ENCODE results near the gene NECTIN3.

NECTIN3 gene

GRCh38 chr3:111070772-111071256 is 802 bp upstream of the NECTIN3 start:
- H3K27ac ChIP-seq (ENCODE audit: poor library complexity, severe bottlenecking): peak overlapping the region; percentile 63
- no peaks in the 10 kb centered on the region for H3K9me3 ChIP-seq (ENCODE audit: severe bottlenecking)
- H3K36me3 ChIP-seq (ENCODE audit: low read depth): no peaks in the 10 kb centered on the region
- peaks cover 6% of the 10 kb centered on the region for H3K4me1 ChIP-seq (ENCODE audit: insufficient read depth, poor library complexity, severe bottlenecking)
- peak; percentile 79 for DNase-seq (ENCODE audit: low spot score)
- H3K4me3 ChIP-seq (ENCODE audit: severe bottlenecking): peak overlapping the region; percentile 86
- ATAC-seq (ENCODE audit: low read depth): peak; percentile 66
- no peaks in the 10 kb centered on the region for H3K27me3 ChIP-seq (ENCODE audit: insufficient read depth, poor library complexity, severe bottlenecking)
- TF ChIP-seq CTCF (IDR thresholded peaks at IDR 0.05; ENCODE audit: poor library complexity, severe bottlenecking): no peak

- DNase-seq (ENCODE audit: low spot score): no peak
- Histone ChIP-seq H3K27me3 (ENCODE audit: insufficient read depth, poor library complexity, severe bottlenecking) (no peaks in the 10 kb centered on the region), H3K4me3 (ENCODE audit: severe bottlenecking) (peak overlapping the region; percentile 86), H3K4me1 (ENCODE audit: insufficient read depth, poor library complexity, severe bottlenecking) (peaks cover 6% of the 10 kb centered on the region), H3K9me3 (ENCODE audit: severe bottlenecking) (no peaks in the 10 kb centered on the region), H3K36me3 (ENCODE audit: low read depth) (no peaks in the 10 kb centered on the region), H3K27ac (ENCODE audit: poor library complexity, severe bottlenecking) (peak overlapping the region; percentile 63)
- peak; percentile 34 for ATAC-seq (ENCODE audit: low read depth)
- TF ChIP-seq CTCF (IDR thresholded peaks at IDR 0.05; ENCODE audit: poor library complexity, severe bottlenecking): no peak
Measured at GRCh38 chr3:111072031-111072921, 660 bp downstream of the NECTIN3 start.

GRCh38 chr3:111073218-111073617 is 1.6 kb downstream of the NECTIN3 start:
- Histone ChIP-seq H3K27ac (ENCODE audit: poor library complexity, severe bottlenecking) (no peak overlapping the region), H3K4me3 (ENCODE audit: severe bottlenecking) (peak overlapping the region; percentile 86)

GRCh38 chr3:111076732-111077131 is 5.1 kb downstream of the NECTIN3 start:
- peaks cover 15% of the 10 kb centered on the region for H3K4me1 ChIP-seq (ENCODE audit: insufficient read depth, poor library complexity, severe bottlenecking)
- TF ChIP-seq CTCF (IDR thresholded peaks at IDR 0.05; ENCODE audit: poor library complexity, severe bottlenecking): no peak
- H3K27me3 ChIP-seq (ENCODE audit: insufficient read depth, poor library complexity, severe bottlenecking): no peaks in the 10 kb centered on the region
- H3K9me3 ChIP-seq (ENCODE audit: severe bottlenecking): no peaks in the 10 kb centered on the region
- DNase-seq (ENCODE audit: low spot score) (no peak), ATAC-seq (ENCODE audit: low read depth) (no peak)
- no peak overlapping the region for H3K4me3 ChIP-seq (ENCODE audit: severe bottlenecking)
- H3K27ac ChIP-seq (ENCODE audit: poor library complexity, severe bottlenecking): no peak overlapping the region
- H3K36me3 ChIP-seq (ENCODE audit: low read depth): no peaks in the 10 kb centered on the region

More at GRCh38 chr3:111073218-111073617, 1.6 kb downstream of the NECTIN3 start:
- Histone ChIP-seq H3K27me3 (ENCODE audit: insufficient read depth, poor library complexity, severe bottlenecking) (no peaks in the 10 kb centered on the region), H3K9me3 (ENCODE audit: severe bottlenecking) (no peaks in the 10 kb centered on the region), H3K4me1 (ENCODE audit: insufficient read depth, poor library complexity, severe bottlenecking) (peaks cover 6% of the 10 kb centered on the region), H3K36me3 (ENCODE audit: low read depth) (no peaks in the 10 kb centered on the region)
- no peak for ATAC-seq (ENCODE audit: low read depth)
- no peak for TF ChIP-seq CTCF (IDR thresholded peaks at IDR 0.05; ENCODE audit: poor library complexity, severe bottlenecking)
- no peak for DNase-seq (ENCODE audit: low spot score)

GRCh38 chr3:111077369-111077768 is 5.8 kb downstream of the NECTIN3 start:
- Histone ChIP-seq H3K4me3 (ENCODE audit: severe bottlenecking) (no peak overlapping the region), H3K36me3 (ENCODE audit: low read depth) (no peaks in the 10 kb centered on the region), H3K9me3 (ENCODE audit: severe bottlenecking) (no peaks in the 10 kb centered on the region), H3K27ac (ENCODE audit: poor library complexity, severe bottlenecking) (no peak overlapping the region), H3K27me3 (ENCODE audit: insufficient read depth, poor library complexity, severe bottlenecking) (no peaks in the 10 kb centered on the region), H3K4me1 (ENCODE audit: insufficient read depth, poor library complexity, severe bottlenecking) (peaks cover 15% of the 10 kb centered on the region)
- ATAC-seq (ENCODE audit: low read depth) (no peak), DNase-seq (ENCODE audit: low spot score) (no peak)
- no peak for TF ChIP-seq CTCF (IDR thresholded peaks at IDR 0.05; ENCODE audit: poor library complexity, severe bottlenecking)
